Parietal lobe (tissue), 2 donors: ENCODE data around the gene CAAP1. TPM values are rescaled to one million over a fixed set of nuclear protein-coding genes. Genes with fewer than 3 reads are reported as not detected.

ENCODE experiments used
- small RNA-seq: library from RNA; depleted of rRNA; stranded (forward); fragments of <200 nt; gene quantifications from one replicate; pipeline ENCODE3, GENCODE V24; 2014; ENCODE audit warnings: low replicate concordance
- total RNA-seq: library from RNA; depleted of rRNA; stranded (reverse); fragments of >200 nt; gene quantifications from one replicate; pipeline ENCODE4 v1.2.3, GENCODE V29; 2014

CAAP1 gene
- total RNA-seq, result 18.2 TPM

GRCh38 chr9:26892251-26893029 is at the start of gene CAAP1:
Gene CAAP1 (minus strand): TSS chr9:26892802. CDS start chr9:26892715, 87 bp downstream.

Small RNA genes within 50 kb of the gene (small RNA-seq; reads per million reads assigned to genes)
- gene RF00322 (not detected), gene RN7SL100P (not detected)

Other genes with a start within 250 kb of the CAAP1 start
- 45.7 TPM for gene PLAA, start 54.4 kb upstream of the CAAP1 start, total RNA-seq
- 15.3 TPM for gene IFT74, start 63.6 kb upstream of the CAAP1 start, total RNA-seq
- gene LRRC19, start 112.9 kb upstream of the CAAP1 start, total RNA-seq, result under 0.01 TPM
- 7.2 TPM for gene TEK, start 216.4 kb upstream of the CAAP1 start, total RNA-seq